Airway epithelial cell (primary cell): ENCODE data around the gene THAP3. TPM values are rescaled to one million over a fixed set of nuclear protein-coding genes. Genes with fewer than 3 reads are reported as not detected.

Source experiments
- total RNA-seq: library from RNA; depleted of rRNA; stranded (reverse); fragments of >200 nt; gene quantifications from 2 replicates; pipeline ENCODE4 v1.2.3, GENCODE V29; 2015

The THAP3 gene, protein sequence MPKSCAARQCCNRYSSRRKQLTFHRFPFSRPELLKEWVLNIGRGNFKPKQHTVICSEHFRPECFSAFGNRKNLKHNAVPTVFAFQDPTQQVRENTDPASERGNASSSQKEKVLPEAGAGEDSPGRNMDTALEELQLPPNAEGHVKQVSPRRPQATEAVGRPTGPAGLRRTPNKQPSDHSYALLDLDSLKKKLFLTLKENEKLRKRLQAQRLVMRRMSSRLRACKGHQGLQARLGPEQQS
- total RNA-seq: 15.0 and 19.6 TPM in 2 replicates

DNA sequence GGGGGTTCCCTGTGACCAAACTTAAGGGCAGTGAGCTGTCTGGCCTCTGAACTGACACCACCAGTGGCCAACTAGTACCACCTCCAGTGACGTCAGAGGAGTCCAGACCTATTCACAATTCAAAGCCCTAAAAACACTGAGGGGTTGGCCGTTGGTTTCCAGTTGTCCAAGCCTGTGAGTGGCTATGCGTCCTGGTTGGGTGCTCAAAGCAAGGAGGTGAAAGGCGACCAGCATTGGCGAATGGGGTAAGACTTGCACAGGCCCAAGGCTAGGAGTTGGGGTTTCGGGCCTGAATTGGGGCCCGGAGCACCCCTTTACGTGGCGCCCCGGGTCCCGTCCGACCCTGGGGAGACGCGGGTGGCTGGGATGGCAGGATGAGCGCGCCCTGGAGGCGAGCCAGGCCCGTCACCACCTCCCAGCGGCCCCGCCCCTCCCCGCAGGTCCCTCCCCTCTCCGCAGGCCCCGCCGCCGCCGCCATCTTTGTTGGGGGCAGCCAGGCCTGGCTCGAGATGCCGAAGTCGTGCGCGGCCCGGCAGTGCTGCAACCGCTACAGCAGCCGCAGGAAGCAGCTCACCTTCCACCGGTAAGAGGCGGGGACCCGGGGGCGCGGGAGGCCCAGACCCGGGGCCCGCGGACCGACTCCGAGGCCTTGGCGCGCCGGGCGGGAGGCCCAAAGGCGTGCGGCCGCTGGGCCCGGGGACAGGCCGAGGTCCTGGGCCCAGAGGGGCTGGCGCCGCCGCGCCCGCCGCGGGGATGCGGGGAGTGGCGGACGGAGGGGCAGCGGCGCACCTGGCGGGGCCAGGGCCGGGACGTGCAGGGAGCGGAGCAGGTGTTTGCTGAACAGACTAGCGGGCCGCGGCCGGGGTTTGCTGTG lies at the start of gene THAP3:
Gene THAP3 (plus strand): TSS at position 159 of the 874 bp plus-strand sequence. CDS start 351 bp downstream, at position 510.

DNA sequence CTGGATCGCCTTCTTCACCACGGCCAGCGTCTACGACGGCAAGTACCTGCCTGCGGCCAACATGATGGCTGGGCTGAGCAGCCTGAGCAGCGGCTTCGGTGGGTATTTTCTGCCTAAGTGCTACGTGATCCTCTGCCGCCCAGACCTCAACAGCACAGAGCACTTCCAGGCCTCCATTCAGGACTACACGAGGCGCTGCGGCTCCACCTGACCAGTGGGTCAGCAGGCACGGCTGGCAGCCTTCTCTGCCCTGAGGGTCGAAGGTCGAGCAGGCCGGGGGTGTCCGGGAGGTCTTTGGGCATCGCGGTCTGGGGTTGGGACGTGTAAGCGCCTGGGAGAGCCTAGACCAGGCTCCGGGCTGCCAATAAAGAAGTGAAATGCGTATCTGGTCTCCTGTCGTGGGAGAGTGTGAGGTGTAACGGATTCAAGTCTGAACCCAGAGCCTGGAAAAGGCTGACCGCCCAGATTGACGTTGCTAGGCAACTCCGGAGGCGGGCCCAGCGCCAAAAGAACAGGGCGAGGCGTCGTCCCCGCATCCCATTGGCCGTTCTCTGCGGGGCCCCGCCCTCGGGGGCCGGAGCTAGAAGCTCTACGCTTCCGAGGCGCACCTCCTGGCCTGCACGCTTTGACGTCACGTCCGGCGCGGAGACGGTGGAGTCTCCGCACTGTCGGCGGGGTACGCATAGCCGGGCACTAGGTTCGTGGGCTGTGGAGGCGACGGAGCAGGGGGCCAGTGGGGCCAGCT lies 45.1 kb upstream of the THAP3 start, which contains the start of gene ZBTB48:
Gene ZBTB48 (plus strand): TSS at position 621 of the 745 bp plus-strand sequence. CDS start 616 bp downstream, outside the sequence.

DNA sequence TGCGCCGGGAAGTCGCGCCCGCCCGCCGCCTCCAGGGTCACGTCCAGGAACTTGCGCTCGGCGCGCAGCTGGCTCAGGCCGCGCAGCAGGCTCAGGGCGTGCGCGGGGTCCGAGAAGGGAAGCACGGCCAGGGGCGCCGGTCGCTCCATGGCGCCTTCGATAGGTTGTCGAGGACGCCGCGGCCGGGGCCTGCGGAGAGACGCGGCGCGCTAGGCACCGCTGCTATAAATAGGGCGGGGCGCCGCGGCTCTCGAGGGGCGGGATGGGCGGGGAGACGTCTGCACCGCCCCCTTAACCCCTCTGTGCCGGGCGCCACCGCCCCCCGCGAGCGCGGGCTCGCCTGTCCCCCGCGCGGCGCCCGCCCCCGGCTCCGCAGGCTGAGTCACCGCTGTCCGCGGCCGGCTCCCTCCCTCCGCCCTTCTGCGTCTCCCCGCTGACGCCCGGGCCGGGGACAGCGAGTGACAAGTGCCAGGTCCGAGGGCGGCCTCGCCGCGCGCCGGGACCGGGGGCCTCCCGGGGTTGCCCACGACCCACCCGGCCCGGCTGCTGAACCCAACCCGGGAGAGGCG lies 21.9 kb upstream of the THAP3 start, which contains the start of gene KLHL21:
Gene KLHL21 (minus strand): TSS at position 201 of the 569 bp plus-strand sequence. CDS start 52 bp downstream, at position 149.

DNA sequence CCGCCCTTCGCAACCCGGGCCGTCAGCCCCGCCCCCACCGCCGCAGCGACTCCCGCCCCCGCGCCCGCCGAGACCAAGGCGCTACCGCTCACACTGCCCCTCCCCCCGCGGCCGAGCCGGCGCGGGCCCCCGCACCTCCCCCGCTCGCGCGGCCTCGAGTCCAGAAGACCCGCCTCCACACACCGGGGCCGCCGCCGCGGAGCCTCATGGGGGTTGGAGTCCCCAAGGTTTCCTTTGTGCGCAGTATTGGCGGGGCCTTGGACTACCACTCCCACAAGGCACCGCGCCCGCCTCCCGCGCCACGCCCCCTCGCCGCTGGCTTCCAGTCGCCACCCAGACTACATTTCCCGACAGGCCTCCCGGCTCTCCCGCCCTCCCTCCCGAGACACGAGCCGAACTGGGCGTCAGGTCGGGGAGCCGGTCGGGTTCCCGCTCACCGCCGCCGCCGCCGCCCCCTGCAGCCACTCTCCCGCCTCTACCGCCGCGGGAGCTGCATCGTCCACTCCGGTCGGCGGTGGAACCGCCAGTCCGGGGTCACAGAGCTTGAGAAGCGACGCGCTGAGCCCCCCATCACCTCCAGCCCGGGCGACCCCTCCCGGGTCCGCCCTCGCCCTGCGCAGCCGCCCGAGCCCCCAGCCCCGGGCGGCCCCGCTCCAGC lies 11.2 kb upstream of the THAP3 start, which contains the start of gene PHF13:
Gene PHF13 (plus strand): TSS at position 371 of the 658 bp plus-strand sequence. CDS start 336 bp downstream, outside the sequence.

Other genes with a start within 250 kb of the THAP3 start
- 130 and 138 TPM in 2 replicates for gene ACOT7, start 231.1 kb upstream of the THAP3 start, total RNA-seq
- gene HES2, start 204.9 kb upstream of the THAP3 start, total RNA-seq: 173 and 201 TPM in 2 replicates
- gene ESPN, start 200.1 kb upstream of the THAP3 start, total RNA-seq: 13.7 and 14.0 TPM in 2 replicates
- gene TNFRSF25, start 158.7 kb upstream of the THAP3 start, total RNA-seq: 31.7 and 34.3 TPM in 2 replicates
- gene PLEKHG5, start 133.2 kb upstream of the THAP3 start, total RNA-seq: 42.2 and 51.3 TPM in 2 replicates
- 11.6 and 15.7 TPM in 2 replicates for gene NOL9, start 70.4 kb upstream of the THAP3 start, total RNA-seq
- not detected in 2 replicates for gene TAS1R1, start 69.6 kb upstream of the THAP3 start, total RNA-seq
- gene ZBTB48, start 44.9 kb upstream of the THAP3 start, total RNA-seq: 7.8 and 19.4 TPM in 2 replicates
- gene KLHL21, start 22.0 kb upstream of the THAP3 start, total RNA-seq: 48.1 and 54.9 TPM in 2 replicates
- gene PHF13, start 11.1 kb upstream of the THAP3 start, total RNA-seq: 10.2 and 12.0 TPM in 2 replicates
- 25.2 and 35.4 TPM in 2 replicates for gene DNAJC11, start 76.9 kb downstream of the THAP3 start, total RNA-seq
- 50.7 and 63.9 TPM in 2 replicates for gene CAMTA1, start 160.6 kb downstream of the THAP3 start, total RNA-seq